ENCODE results near the gene SBF2.

The SBF2 gene

DNA sequence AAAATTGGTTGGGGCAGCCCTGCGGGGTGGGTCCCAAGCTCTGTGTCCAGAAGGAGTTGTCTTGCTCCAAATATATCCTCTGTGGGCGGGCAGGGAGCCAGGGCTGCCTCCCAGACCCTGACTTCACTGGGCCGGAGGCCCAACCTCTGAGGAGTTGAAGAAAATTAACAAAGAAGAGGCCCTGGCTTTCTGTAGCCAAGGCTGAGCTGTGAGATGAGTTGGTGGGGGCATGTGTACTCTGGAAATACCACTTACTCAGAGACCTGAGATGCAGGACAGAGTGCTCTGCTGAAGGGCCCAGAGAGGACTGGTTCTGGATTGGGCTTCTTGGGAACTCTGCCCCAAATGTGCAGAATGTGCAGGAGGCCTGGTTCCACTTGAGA lies 533.8 kb downstream of the SBF2 start:
- Histone ChIP-seq H3K4me2 (ENCODE audit: low read length) (peak overlapping the region; percentile 94), H3K4me1 (ENCODE audit: low read length) (peaks cover 52% of the 10 kb centered on the region), H3K4me3 (ENCODE audit: low read length) (peak overlapping the region; percentile 85), H3K79me2 (ENCODE audit: low read length) (peaks cover 40% of the 10 kb centered on the region), H3K9ac (ENCODE audit: low read length) (peak overlapping the region; percentile 48), H3K36me3 (replicated peaks; ENCODE audit: low read depth, low read length) (no peaks in the 10 kb centered on the region), H2AFZ (ENCODE audit: low read depth, low read length) (no peak overlapping the region), H4K20me1 (ENCODE audit: insufficient read depth, low read length) (no peaks in the 10 kb centered on the region), H3K27me3 (ENCODE audit: low read depth, low read length) (no peaks in the 10 kb centered on the region), H3K27ac (ENCODE audit: low read length) (peak overlapping the region; percentile 90), H3K9me3 (ENCODE audit: insufficient read depth, low read length) (no peaks in the 10 kb centered on the region)
- TF ChIP-seq EZH2phosphoT487 (IDR thresholded peaks at IDR 0.05; ENCODE audit: low read depth): no peak
- TF ChIP-seq, protein P1, sequence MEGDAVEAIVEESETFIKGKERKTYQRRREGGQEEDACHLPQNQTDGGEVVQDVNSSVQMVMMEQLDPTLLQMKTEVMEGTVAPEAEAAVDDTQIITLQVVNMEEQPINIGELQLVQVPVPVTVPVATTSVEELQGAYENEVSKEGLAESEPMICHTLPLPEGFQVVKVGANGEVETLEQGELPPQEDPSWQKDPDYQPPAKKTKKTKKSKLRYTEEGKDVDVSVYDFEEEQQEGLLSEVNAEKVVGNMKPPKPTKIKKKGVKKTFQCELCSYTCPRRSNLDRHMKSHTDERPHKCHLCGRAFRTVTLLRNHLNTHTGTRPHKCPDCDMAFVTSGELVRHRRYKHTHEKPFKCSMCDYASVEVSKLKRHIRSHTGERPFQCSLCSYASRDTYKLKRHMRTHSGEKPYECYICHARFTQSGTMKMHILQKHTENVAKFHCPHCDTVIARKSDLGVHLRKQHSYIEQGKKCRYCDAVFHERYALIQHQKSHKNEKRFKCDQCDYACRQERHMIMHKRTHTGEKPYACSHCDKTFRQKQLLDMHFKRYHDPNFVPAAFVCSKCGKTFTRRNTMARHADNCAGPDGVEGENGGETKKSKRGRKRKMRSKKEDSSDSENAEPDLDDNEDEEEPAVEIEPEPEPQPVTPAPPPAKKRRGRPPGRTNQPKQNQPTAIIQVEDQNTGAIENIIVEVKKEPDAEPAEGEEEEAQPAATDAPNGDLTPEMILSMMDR (IDR thresholded peaks at IDR 0.05; ENCODE audit: low read depth, low read length): no peak

DNA sequence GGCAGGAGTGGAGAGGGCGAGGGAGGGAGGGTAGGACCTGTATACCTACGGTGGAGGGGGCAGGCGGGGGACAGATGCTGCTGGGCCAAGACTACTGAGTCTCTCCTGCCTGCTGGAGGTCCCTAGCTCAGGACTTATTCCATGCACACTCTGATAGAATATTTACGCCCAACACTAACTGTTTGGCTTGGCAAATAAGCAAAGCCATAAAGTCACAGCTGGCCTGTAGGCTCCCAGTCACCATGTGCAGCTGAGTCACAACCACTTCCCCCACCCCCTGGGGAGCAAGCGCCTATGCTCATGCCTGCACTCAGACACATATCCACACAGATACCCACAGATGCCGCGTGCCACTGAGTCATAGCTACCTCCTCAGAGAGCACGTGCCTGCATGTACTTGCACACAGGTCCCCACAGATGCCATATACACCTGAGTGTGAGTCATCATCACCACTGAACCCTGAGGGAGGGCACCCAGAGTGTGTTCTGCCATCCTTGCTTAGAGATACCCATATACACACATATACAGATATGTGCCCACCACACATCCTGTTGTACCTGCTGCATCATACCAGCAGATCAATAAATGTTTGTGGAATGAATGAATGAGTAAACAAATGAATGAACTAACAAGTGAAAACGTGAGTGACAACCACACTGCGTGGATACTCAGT lies 534.4 kb downstream of the SBF2 start:
- Histone ChIP-seq H3K9me3 (ENCODE audit: insufficient read depth, low read length) (no peaks in the 10 kb centered on the region), H3K4me2 (ENCODE audit: low read length) (peak overlapping the region; percentile 94), H3K79me2 (ENCODE audit: low read length) (peaks cover 35% of the 10 kb centered on the region), H3K4me1 (ENCODE audit: low read length) (peaks cover 53% of the 10 kb centered on the region), H3K27me3 (ENCODE audit: low read depth, low read length) (no peaks in the 10 kb centered on the region), H4K20me1 (ENCODE audit: insufficient read depth, low read length) (no peaks in the 10 kb centered on the region), H2AFZ (ENCODE audit: low read depth, low read length) (no peak overlapping the region), H3K36me3 (replicated peaks; ENCODE audit: low read depth, low read length) (no peaks in the 10 kb centered on the region), H3K9ac (ENCODE audit: low read length) (peak overlapping the region; percentile 96), H3K27ac (ENCODE audit: low read length) (peak overlapping the region; percentile 90), H3K4me3 (ENCODE audit: low read length) (peak overlapping the region; percentile 85)
- TF ChIP-seq, protein P1 (IDR thresholded peaks at IDR 0.05; ENCODE audit: low read depth, low read length): no peak
- TF ChIP-seq EZH2phosphoT487 (IDR thresholded peaks at IDR 0.05; ENCODE audit: low read depth): no peak

DNA sequence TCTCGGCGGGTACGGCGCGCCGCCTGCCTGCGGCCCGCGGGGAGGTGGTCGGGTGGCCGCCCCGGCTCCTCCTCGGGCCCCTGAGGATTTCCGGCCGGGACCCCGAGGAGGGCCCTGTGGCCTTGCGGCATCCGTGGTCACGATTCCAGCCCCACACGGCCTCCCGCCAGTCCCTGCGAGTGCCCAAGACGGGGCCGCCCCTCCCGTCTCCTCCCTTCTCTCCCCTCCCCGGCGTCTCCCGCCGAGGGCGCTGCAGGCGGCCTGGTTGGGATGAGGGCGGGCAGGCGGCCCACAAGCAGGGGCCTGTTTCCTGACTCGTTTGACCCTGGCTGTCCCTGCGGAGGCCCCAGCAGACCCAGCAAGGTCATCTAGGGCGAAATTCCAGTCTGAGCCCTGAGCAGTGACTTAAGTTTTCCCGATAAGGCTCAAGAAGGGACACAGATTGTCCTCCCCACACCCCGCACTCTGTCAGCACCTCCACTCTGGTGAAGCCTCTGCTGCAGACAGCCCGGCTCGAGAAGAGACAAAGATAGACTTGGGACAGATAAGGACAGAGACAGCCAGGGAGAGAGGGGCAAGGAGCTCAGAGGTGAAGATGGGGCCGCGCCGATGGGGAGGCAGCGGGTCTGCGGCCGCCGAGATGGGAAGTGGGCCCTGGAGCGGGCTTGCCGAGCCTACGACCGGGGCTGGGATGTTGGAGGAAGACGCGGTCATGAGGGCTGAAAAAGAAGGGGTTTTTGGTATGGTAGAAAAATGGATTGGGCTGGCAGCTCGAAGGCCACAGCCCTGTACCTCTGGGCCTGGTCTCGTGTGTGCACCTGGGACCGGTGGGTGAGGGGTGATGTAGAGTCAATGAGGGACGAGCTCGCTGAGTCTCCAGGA lies 535.1 kb downstream of the SBF2 start:
- Histone ChIP-seq H3K4me2 (ENCODE audit: low read length) (peak overlapping the region; percentile 94), H3K9ac (ENCODE audit: low read length) (peak overlapping the region; percentile 96), H3K4me3 (ENCODE audit: low read length) (peak overlapping the region; percentile 85), H3K36me3 (replicated peaks; ENCODE audit: low read depth, low read length) (no peaks in the 10 kb centered on the region), H3K4me1 (ENCODE audit: low read length) (peaks cover 61% of the 10 kb centered on the region), H3K9me3 (ENCODE audit: insufficient read depth, low read length) (no peaks in the 10 kb centered on the region), H2AFZ (ENCODE audit: low read depth, low read length) (peak overlapping the region; percentile 34), H3K27ac (ENCODE audit: low read length) (peak overlapping the region; percentile 90), H3K79me2 (ENCODE audit: low read length) (peaks cover 29% of the 10 kb centered on the region), H4K20me1 (ENCODE audit: insufficient read depth, low read length) (peaks cover 4% of the 10 kb centered on the region; the same call in 1 of the 2 replicates), H3K27me3 (ENCODE audit: low read depth, low read length) (no peaks in the 10 kb centered on the region)
- TF ChIP-seq, protein P1 (IDR thresholded peaks at IDR 0.05; ENCODE audit: low read depth, low read length): peak; percentile 19; the same call in 1 of the 2 replicates
- TF ChIP-seq EZH2phosphoT487 (IDR thresholded peaks at IDR 0.05; ENCODE audit: low read depth): no peak
